GM12878 (cell line): Measurements from ENCODE around the gene SLC25A44. TPM values are rescaled to one million over a fixed set of nuclear protein-coding genes. Genes with fewer than 3 reads are reported as not detected.

Experiments used
- BHLHE40 ChIP-seq, 2 experiments: fragments of 450-650 bp in 1 of 2; IDR thresholded peaks; 2 replicates each; pipeline ENCODE4 v1.6.1; 2011 to 2017; ENCODE audit warnings: low read depth in 2 of 2, borderline replicate concordance in 1 of 2, improper control_type of control experiment in 1 of 2, low read length in 1 of 2, mild to moderate bottlenecking in 1 of 2
- BMI1 ChIP-seq: fragments of 450-650 bp; IDR thresholded peaks from 2 replicates; pipeline ENCODE4 v1.6.1; 2016; ENCODE audit warnings: mild to moderate bottlenecking, moderate library complexity, borderline replicate concordance
- CBX3 ChIP-seq: fragments of 200-600 bp; sonication (generic); IDR thresholded peaks from 2 replicates; pipeline ENCODE4 v1.6.1; 2016; ENCODE audit warnings: low read depth, borderline replicate concordance
- EZH2 ChIP-seq: IDR thresholded peaks from 2 replicates; pipeline ENCODE4 v1.6.1; 2012; ENCODE audit warnings: low read depth, mild to moderate bottlenecking, control low read depth, inconsistent platforms, low read length, borderline replicate concordance; ENCODE audit not compliant: control insufficient read depth
- IKZF1 ChIP-seq: fragments of 450-650 bp; conservative IDR thresholded peaks from 2 replicates; pipeline ENCODE4 v1.6.1; 2017; ENCODE audit warnings: antibody characterized with exemption, mild to moderate bottlenecking
- JUNB ChIP-seq: IDR thresholded peaks from 2 replicates; pipeline ENCODE4 v1.6.1; 2016; ENCODE audit warnings: antibody characterized with exemption, mild to moderate bottlenecking
- LARP7 ChIP-seq: fragments of 450-650 bp; IDR thresholded peaks from 2 replicates; pipeline ENCODE4 v1.6.1; 2017; ENCODE audit warnings: mild to moderate bottlenecking
- NBN ChIP-seq: fragments of 450-650 bp; IDR thresholded peaks from 2 replicates; pipeline ENCODE4 v1.6.1; 2016
- NRF1 ChIP-seq: conservative IDR thresholded peaks from 2 replicates; pipeline ENCODE4 v1.6.1; 2011; ENCODE audit warnings: mild to moderate bottlenecking, low read depth, low read length, improper control_type of control experiment
- PAX8 ChIP-seq: fragments of 450-650 bp; IDR thresholded peaks from 2 replicates; pipeline ENCODE4 v1.6.1; 2017; ENCODE audit warnings: mild to moderate bottlenecking, moderate library complexity
- POLR2AphosphoS2 ChIP-seq: IDR thresholded peaks from 2 replicates; pipeline ENCODE4 v1.6.1; 2011; ENCODE audit warnings: low read depth, mild to moderate bottlenecking, low read length, improper control_type of control experiment, moderate library complexity
- POLR2AphosphoS5 ChIP-seq: IDR thresholded peaks from 2 replicates; pipeline ENCODE4 v1.6.1; 2011; ENCODE audit warnings: mild to moderate bottlenecking, low read length, inconsistent platforms
- POU2F2 ChIP-seq: IDR thresholded peaks from 3 replicates; pipeline ENCODE4 v1.6.1; 2011; ENCODE audit warnings: low read depth, mild to moderate bottlenecking, low read length, borderline replicate concordance
- SUPT20H ChIP-seq: IDR thresholded peaks from 2 replicates; pipeline ENCODE4 v1.6.1; 2011; ENCODE audit warnings: low read depth, mild to moderate bottlenecking, low read length, moderate library complexity, borderline replicate concordance; ENCODE audit not compliant: control insufficient read depth
- TBL1XR1 ChIP-seq: IDR thresholded peaks from 2 replicates; pipeline ENCODE4 v1.6.1; 2012; ENCODE audit warnings: low read depth, low read length, improper control_type of control experiment
- ZBED1 ChIP-seq: IDR thresholded peaks from 2 replicates; pipeline ENCODE4 v1.6.1; 2016; ENCODE audit warnings: borderline replicate concordance
- polyA plus RNA-seq, 11 experiments: library from polyadenylated mRNA; depleted of rRNA in 4 of 11; unstranded in 6 of 11; stranded (reverse) in 5 of 11; fragments of >200 nt; fragmentation: Nextera tagmentation in 4 of 11; fragmentation: Illumina TruSeq in 1 of 11; extraction: Ambion mirVana in 4 of 11; extraction: Trizol in 1 of 11; gene quantifications; 1 replicate in 1 of 11; 2 replicates in 10 of 11; pipeline versions ENCODE4 v1.2.1 to v1.2.3, GENCODE V29; 2011 to 2016; ENCODE audit warnings: inconsistent platforms in 2 of 11, missing spikeins in 2 of 11, low read depth in 1 of 11
- total RNA-seq, 4 experiments: library from RNA; depleted of rRNA in 3 of 4; stranded (reverse); fragments of >200 nt in 3 of 4; fragmentation: Illumina TruSeq in 1 of 4; extraction: Trizol in 1 of 4; gene quantifications; 2 replicates each; pipeline versions ENCODE4 v1.2.1 to v1.2.3, GENCODE V29; 2013 to 2021
- TF ChIP-seq, protein P1 (sequence below): IDR thresholded peaks from 2 replicates; pipeline ENCODE4 v1.6.1; 2012; ENCODE audit warnings: low read depth, low read length, improper control_type of control experiment
- TF ChIP-seq, protein P2 (sequence below): fragments of 450-650 bp; IDR thresholded peaks from 2 replicates; pipeline ENCODE4 v1.6.1; 2017; ENCODE audit warnings: mild to moderate bottlenecking, moderate library complexity
- TF ChIP-seq, protein P3 (sequence below): fragments of 150-350 bp; IDR thresholded peaks from 2 replicates; pipeline ENCODE4 v1.6.1; 2014; ENCODE audit warnings: mild to moderate bottlenecking, low read depth, low read length
- TF ChIP-seq, protein P4 (sequence below): fragments of 450-650 bp; IDR thresholded peaks from 2 replicates; pipeline ENCODE4 v1.6.1; 2017; ENCODE audit warnings: mild to moderate bottlenecking

The SLC25A44 gene
- total and polyA plus RNA-seq, 10 of the 15 experiments (the other 5 are each of a cell fraction or from before 2014, with no cell fraction given) = 7.1 to 43.3 (median 30.4) TPM

DNA sequence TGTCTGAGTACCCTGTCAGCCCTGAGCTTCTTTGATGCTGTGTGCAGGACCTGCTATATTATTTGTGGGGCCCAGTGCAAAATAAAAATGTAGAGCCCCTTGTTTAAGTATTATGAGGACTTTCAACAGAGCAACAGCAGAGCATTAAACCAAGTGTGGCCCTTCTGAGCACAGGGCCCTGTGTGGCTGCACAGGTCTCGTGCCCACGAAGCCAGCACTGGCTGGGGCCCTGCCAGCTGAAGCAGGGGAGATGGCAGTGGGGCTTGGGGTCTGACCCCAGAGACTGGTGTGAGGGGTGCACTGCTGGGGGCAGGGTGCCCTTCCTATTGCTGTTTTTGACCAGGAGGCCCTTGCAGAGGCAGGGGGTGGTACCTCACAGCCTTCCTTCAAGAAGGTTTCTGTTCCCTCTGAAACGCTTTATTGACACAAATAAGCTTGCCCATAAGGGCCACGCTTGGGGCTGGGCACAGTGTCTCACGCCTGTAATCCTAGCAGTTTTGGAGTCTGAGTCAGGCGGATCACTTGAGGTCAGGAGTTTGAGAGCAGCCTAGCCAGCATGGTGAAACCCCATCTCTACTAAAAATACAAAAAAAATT lies 42.7 kb upstream of the SLC25A44 start (continued):
- TF ChIP-seq, protein P1, sequence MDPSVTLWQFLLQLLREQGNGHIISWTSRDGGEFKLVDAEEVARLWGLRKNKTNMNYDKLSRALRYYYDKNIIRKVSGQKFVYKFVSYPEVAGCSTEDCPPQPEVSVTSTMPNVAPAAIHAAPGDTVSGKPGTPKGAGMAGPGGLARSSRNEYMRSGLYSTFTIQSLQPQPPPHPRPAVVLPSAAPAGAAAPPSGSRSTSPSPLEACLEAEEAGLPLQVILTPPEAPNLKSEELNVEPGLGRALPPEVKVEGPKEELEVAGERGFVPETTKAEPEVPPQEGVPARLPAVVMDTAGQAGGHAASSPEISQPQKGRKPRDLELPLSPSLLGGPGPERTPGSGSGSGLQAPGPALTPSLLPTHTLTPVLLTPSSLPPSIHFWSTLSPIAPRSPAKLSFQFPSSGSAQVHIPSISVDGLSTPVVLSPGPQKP = no peak
- no peak for TF ChIP-seq CBX3
- no peak for TF ChIP-seq JUNB
- TF ChIP-seq LARP7 = no peak
- TF ChIP-seq TBL1XR1 = no peak
- peak; percentile 71 for TF ChIP-seq IKZF1
- no peak for TF ChIP-seq POU2F2
- TF ChIP-seq ZBED1 = no peak
- TF ChIP-seq POLR2AphosphoS2 = no peak
- TF ChIP-seq, protein P2, sequence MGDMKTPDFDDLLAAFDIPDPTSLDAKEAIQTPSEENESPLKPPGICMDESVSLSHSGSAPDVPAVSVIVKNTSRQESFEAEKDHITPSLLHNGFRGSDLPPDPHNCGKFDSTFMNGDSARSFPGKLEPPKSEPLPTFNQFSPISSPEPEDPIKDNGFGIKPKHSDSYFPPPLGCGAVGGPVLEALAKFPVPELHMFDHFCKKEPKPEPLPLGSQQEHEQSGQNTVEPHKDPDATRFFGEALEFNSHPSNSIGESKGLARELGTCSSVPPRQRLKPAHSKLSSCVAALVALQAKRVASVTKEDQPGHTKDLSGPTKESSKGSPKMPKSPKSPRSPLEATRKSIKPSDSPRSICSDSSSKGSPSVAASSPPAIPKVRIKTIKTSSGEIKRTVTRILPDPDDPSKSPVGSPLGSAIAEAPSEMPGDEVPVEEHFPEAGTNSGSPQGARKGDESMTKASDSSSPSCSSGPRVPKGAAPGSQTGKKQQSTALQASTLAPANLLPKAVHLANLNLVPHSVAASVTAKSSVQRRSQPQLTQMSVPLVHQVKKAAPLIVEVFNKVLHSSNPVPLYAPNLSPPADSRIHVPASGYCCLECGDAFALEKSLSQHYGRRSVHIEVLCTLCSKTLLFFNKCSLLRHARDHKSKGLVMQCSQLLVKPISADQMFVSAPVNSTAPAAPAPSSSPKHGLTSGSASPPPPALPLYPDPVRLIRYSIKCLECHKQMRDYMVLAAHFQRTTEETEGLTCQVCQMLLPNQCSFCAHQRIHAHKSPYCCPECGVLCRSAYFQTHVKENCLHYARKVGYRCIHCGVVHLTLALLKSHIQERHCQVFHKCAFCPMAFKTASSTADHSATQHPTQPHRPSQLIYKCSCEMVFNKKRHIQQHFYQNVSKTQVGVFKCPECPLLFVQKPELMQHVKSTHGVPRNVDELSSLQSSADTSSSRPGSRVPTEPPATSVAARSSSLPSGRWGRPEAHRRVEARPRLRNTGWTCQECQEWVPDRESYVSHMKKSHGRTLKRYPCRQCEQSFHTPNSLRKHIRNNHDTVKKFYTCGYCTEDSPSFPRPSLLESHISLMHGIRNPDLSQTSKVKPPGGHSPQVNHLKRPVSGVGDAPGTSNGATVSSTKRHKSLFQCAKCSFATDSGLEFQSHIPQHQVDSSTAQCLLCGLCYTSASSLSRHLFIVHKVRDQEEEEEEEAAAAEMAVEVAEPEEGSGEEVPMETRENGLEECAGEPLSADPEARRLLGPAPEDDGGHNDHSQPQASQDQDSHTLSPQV = no peak
- TF ChIP-seq NRF1 = no peak
- TF ChIP-seq, protein P3, sequence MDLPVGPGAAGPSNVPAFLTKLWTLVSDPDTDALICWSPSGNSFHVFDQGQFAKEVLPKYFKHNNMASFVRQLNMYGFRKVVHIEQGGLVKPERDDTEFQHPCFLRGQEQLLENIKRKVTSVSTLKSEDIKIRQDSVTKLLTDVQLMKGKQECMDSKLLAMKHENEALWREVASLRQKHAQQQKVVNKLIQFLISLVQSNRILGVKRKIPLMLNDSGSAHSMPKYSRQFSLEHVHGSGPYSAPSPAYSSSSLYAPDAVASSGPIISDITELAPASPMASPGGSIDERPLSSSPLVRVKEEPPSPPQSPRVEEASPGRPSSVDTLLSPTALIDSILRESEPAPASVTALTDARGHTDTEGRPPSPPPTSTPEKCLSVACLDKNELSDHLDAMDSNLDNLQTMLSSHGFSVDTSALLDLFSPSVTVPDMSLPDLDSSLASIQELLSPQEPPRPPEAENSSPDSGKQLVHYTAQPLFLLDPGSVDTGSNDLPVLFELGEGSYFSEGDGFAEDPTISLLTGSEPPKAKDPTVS = no peak
- TF ChIP-seq NBN = peak; percentile 76; the same call in 1 of the 2 replicates
- peak in 1 of 2 experiments; percentile 69; a peak in 2 of 4 replicates for TF ChIP-seq BHLHE40 (IDR thresholded peaks at IDR 0.05; ENCODE audit: borderline replicate concordance in 1 of 2, low read depth in 2 of 2, low read length in 1 of 2)
- TF ChIP-seq POLR2AphosphoS5 = no peak
- no peak for TF ChIP-seq PAX8
- no peak for TF ChIP-seq EZH2
- no peak for TF ChIP-seq BMI1
- TF ChIP-seq SUPT20H = no peak
- TF ChIP-seq, protein P4, sequence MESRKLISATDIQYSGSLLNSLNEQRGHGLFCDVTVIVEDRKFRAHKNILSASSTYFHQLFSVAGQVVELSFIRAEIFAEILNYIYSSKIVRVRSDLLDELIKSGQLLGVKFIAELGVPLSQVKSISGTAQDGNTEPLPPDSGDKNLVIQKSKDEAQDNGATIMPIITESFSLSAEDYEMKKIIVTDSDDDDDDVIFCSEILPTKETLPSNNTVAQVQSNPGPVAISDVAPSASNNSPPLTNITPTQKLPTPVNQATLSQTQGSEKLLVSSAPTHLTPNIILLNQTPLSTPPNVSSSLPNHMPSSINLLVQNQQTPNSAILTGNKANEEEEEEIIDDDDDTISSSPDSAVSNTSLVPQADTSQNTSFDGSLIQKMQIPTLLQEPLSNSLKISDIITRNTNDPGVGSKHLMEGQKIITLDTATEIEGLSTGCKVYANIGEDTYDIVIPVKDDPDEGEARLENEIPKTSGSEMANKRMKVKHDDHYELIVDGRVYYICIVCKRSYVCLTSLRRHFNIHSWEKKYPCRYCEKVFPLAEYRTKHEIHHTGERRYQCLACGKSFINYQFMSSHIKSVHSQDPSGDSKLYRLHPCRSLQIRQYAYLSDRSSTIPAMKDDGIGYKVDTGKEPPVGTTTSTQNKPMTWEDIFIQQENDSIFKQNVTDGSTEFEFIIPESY = no peak
